Heart right ventricle (tissue), 16 donors: ENCODE data around the gene PIP5K1B. TPM values are rescaled to one million over a fixed set of nuclear protein-coding genes. Genes with fewer than 3 reads are reported as not detected.

Source experiments
- ATAC-seq, 8 donors: fragments of 200-7000 bp; cut with Tn5 transposase; one replicate each; pipeline ENCODE4 v1.9.1; 2020; ENCODE audit warnings: mild to moderate bottlenecking in 8 of 8, moderate library complexity in 8 of 8, moderate number of reproducible peaks in 1 of 8
- DNase-seq, 2 donors: peaks; one replicate each; pipeline ENCODE4 v3.0.0-alpha.2; 2020
- H3K27ac ChIP-seq, 10 donors: fragments of 200-600 bp; sonication (generic) in 2 of 10; one replicate each; pipeline versions ENCODE4 v1.5.0 to v1.8.0; 2020 to 2022; ENCODE audit warnings: mild to moderate bottlenecking in 3 of 10
- H3K27me3 ChIP-seq, 7 donors: fragments of 200-600 bp; one replicate each; pipeline ENCODE4 v1.8.0; 2021 to 2022; ENCODE audit warnings: mild to moderate bottlenecking in 2 of 7
- H3K36me3 ChIP-seq, 9 donors: fragments of 200-600 bp; sonication (generic) in 1 of 9; one replicate each; pipeline versions ENCODE4 v1.5.0 to v1.8.0; 2020 to 2022; ENCODE audit warnings: mild to moderate bottlenecking in 2 of 9
- H3K4me1 ChIP-seq, 9 donors: fragments of 200-600 bp; sonication (generic) in 1 of 9; one replicate each; pipeline versions ENCODE4 v1.5.0 to v1.8.0; 2020 to 2022; ENCODE audit warnings: mild to moderate bottlenecking in 4 of 9
- H3K4me3 ChIP-seq, 10 donors: fragments of 200-600 bp; sonication (generic) in 2 of 10; one replicate each; pipeline versions ENCODE4 v1.5.0 to v1.8.0; 2020 to 2022; ENCODE audit warnings: mild to moderate bottlenecking in 7 of 10, moderate library complexity in 2 of 10
- H3K9me3 ChIP-seq, 11 donors: fragments of 200-600 bp in 10 of 11; sonication (generic) in 2 of 11; one replicate each; pipeline versions ENCODE4 v1.5.0 to v1.8.0; 2013 to 2022; ENCODE audit warnings: mild to moderate bottlenecking in 2 of 11, control low read depth in 1 of 11, moderate library complexity in 1 of 11
- CTCF ChIP-seq, 9 donors: fragments of 200-600 bp; sonication (generic) in 2 of 9; IDR thresholded peaks; one replicate each; pipeline versions ENCODE4 v1.5.0 to v1.8.0; 2021 to 2022; ENCODE audit warnings: antibody characterized with exemption in 9 of 9, mild to moderate bottlenecking in 5 of 9, moderate library complexity in 1 of 9
- WGBS, 2 donors: extraction: QIAGEN DNeasy Blood & Tissue Kit; methylation state at CpG; one replicate each; pipeline ENCODE4 v1.1.7; 2013; ENCODE audit warnings: inconsistent platforms in 1 of 2; 5-methylcytosine and 5-hydroxymethylcytosine counted together
- intact Hi-C, 10 donors: fragments of 100-400 bp; cut with DNase I; formaldehyde crosslinking; loops; one replicate each; pipeline versions ENCODE4 v1.11.1 to v1.14.2; 2022
- polyA plus RNA-seq, 2 donors: library from polyadenylated mRNA; stranded (reverse); fragments of 200-250 nt; gene quantifications; one replicate each; pipeline ENCODE4 v1.2.3, GENCODE V29; 2013
- total RNA-seq, 10 donors: library from RNA; stranded (reverse); fragmentation: NEBNext Ultra II Directional in 3 of 10; extraction: Animal tissue kit (Norgen Biotek cat#: 25700) in 3 of 10; gene quantifications; one replicate each; pipeline versions ENCODE4 v1.2.1 to v1.2.4, GENCODE V29; 2021 to 2023
- donor health status: Arrhythmogenic right ventricular cardiomyopathy.
- donor health status: ischemic (EF 13 %, LVEDD 7.1; RV severe dilation, severe dysfunction).
- donor health status: healthy with polysubstance abuse.
- donor health status: DM: no; HTN: yes; CAD: no.
- donor health status: DM: no; HTN: no; CAD: no.
- donor health status: ischemic (EF 25% LVEDD 6.9; RV normal size, moderate dysfunction).
- donor health status: ischemic (EF 25% LVEDD 5.7; RV mildly dilated, moderate dysfunction).
- donor health status: healthy.
- donor health status: DM: yes; HTN: yes; CAD: no.
- donor health status: Ischemic cardiomyopathy.
- donor health status: ischemic (EF 35%, LVEDD 5.7; RV mildly dilated, moderate dysfunction).
- donor health status: nonischemic (EF 11% LVEDD 7.7; RV severe dilation, severe dysfunction).
- donor health status: DM: yes; HTN: yes; CAD: no.
- donor health status: PGD.
- donor health status: ischemic (EF 29% LVEDD 5.4; RV normal size, mild dysfunction).
- donor health status: nonischemic (EF 23%, LVEDD 6.1; RV moderate dilation, normal function).

Gene PIP5K1B
- total and polyA plus RNA-seq, 12 donors = 5.6 to 90.8 (median 48.1) TPM

DNA sequence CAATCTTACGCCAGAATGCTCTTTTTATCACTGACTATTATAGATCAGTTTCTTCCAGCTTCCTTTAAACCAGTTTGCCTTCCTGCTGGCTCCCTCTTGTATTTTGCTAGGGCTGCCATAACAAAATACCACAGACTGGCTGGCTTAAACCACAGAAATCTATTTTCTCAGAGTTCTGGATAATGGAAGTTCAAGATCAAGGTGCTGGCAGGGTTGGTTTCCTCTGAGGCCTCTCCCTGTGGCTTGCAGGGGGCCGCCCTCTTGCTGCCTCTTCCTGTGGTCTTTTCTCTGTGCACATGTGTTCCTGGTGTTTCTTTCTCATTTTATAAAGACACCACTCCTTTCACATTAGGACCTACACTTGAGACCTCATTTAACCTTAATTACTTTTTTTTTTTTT, 323.7 kb downstream of the PIP5K1B start:
- no peak overlapping the region for H3K4me3 ChIP-seq
- peaks cover 0 to 9% (median 0%) of the 10 kb centered on the region in 11 donors for H3K9me3 ChIP-seq
- H3K27ac ChIP-seq = no peak overlapping the region
- H3K27me3 ChIP-seq = no peaks in the 10 kb centered on the region
- no peak for DNase-seq
- H3K36me3 ChIP-seq = no peaks in the 10 kb centered on the region
- intact Hi-C loops = loop anchor here in 3 of 10 donors (5.0 kb wide), 1 partner anchor 446 kb away; no protein-coding TSS in a partner anchor
- 79 to 94% methylated on average over 2 of the region's 2 CpGs for WGBS, 2 donors
- peaks cover 0 to 23% (median 0%) of the 10 kb centered on the region in 9 donors for H3K4me1 ChIP-seq
- no peak for ATAC-seq
- TF ChIP-seq CTCF (IDR thresholded peaks at IDR 0.05) = no peak

- Histone ChIP-seq H3K9me3 (peaks cover 0 to 9% (median 0%) of the 10 kb centered on the region in 11 donors), H3K27ac (no peak overlapping the region), H3K36me3 (no peaks in the 10 kb centered on the region), H3K4me1 (peaks cover 0 to 23% (median 0%) of the 10 kb centered on the region in 9 donors), H3K4me3 (no peak overlapping the region), H3K27me3 (no peaks in the 10 kb centered on the region)
- TF ChIP-seq CTCF (IDR thresholded peaks at IDR 0.05) = no peak
- ATAC-seq (no peak), DNase-seq (no peak)
- intact Hi-C loops = loop anchor here in 3 of 10 donors (5.0 kb wide), 1 partner anchor 447 kb away; no protein-coding TSS in a partner anchor
Observed at GRCh38 chr9:69029535-69029934, 324.5 kb downstream of the PIP5K1B start.

DNA sequence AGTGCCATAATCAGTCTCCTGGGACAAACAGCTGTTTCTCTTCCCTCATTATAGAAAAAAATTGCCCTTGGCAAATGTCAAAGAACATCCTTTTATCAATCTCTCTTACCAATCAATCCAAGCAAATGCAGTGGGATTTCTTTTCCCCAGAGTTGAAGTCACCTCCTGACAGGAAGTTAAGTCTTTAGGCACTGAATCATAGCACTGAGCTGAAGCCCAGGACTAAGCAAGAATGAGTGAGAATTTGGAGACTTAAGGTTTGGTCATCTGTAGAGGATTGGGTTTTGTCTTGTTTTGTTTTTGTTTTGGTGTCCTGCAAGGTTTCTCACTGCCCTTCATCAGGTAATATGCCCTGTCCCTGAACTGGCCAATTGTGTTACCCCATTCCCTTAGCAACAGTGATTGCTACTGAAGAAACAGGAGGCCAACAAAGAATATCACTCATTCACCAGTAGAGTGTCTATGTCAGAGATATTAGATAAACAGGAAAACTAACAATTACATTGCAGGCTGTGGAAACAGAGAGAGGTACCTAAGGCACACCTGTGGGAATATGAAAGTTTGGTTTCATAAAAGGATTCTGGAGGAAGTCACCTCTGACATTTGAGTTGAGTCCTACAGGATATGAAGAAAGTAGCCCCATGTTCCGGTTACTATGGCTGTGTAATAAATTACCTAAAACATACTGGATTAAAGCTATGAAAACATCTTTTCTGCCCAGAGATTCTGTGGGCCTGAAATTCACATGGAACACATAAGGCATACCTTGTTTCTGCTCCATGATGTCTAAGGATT, 326.0 kb downstream of the PIP5K1B start:
- ATAC-seq (no peak), DNase-seq (no peak)
- H3K4me1 ChIP-seq = peaks cover 0 to 28% (median 4%) of the 10 kb centered on the region in 9 donors
- no peak for TF ChIP-seq CTCF (IDR thresholded peaks at IDR 0.05)
- peaks cover 0 to 9% (median 0%) of the 10 kb centered on the region in 11 donors for H3K9me3 ChIP-seq
- 66 to 80% methylated on average over 1 of the region's 1 CpG for WGBS, 2 donors
- no peaks in the 10 kb centered on the region for H3K27me3 ChIP-seq
- no peaks in the 10 kb centered on the region for H3K36me3 ChIP-seq
- H3K4me3 ChIP-seq = no peak overlapping the region
- H3K27ac ChIP-seq = no peak overlapping the region
- intact Hi-C loops = loop anchor here in 1 of 10 donors (10.0 kb wide), 1 partner anchor 514 kb away; no protein-coding TSS in a partner anchor

- no peak for ATAC-seq
- intact Hi-C loops = loop anchor here in 1 of 10 donors (10.0 kb wide), 1 partner anchor 511 kb away; no protein-coding TSS in a partner anchor
- Histone ChIP-seq H3K27ac (no peak overlapping the region), H3K9me3 (peaks cover 0 to 8% (median 0%) of the 10 kb centered on the region in 11 donors), H3K27me3 (no peaks in the 10 kb centered on the region), H3K36me3 (no peaks in the 10 kb centered on the region), H3K4me3 (no peak overlapping the region), H3K4me1 (peaks cover 0 to 26% (median 11%) of the 10 kb centered on the region in 9 donors)
- DNase-seq = no peak
- WGBS, 2 donors = 39 to 53% methylated on average over 2 of the region's 2 CpGs
- no peak for TF ChIP-seq CTCF (IDR thresholded peaks at IDR 0.05)
Observed at GRCh38 chr9:69034071-69034470, 329.0 kb downstream of the PIP5K1B start.
